LNCAP (cell line): ENCODE data around the gene METTL18.

ENCODE experiments used
- CTCF ChIP-seq: fragments of 450-650 bp; IDR thresholded peaks from 2 replicates; pipeline ENCODE4 v1.5.1; 2017; ENCODE audit warnings: mild to moderate bottlenecking

Gene METTL18

GRCh38 chr1:169782596-169782995, 12.1 kb downstream of the METTL18 start:
- no peak for TF ChIP-seq CTCF

- TF ChIP-seq CTCF: no peak
These were observed 14.7 kb downstream of the METTL18 start for GRCh38 chr1:169779970-169780369.

- no peak for TF ChIP-seq CTCF
These were observed 15.6 kb downstream of the METTL18 start for GRCh38 chr1:169779150-169779549.

- no peak for TF ChIP-seq CTCF
These were observed 18.3 kb downstream of the METTL18 start for GRCh38 chr1:169776440-169776839.

- TF ChIP-seq CTCF: no peak
These were observed 26.5 kb downstream of the METTL18 start for GRCh38 chr1:169768161-169768560.

- no peak for TF ChIP-seq CTCF
These were observed 29.0 kb downstream of the METTL18 start for GRCh38 chr1:169765580-169766331.

- no peak for TF ChIP-seq CTCF
These were observed 29.8 kb downstream of the METTL18 start for GRCh38 chr1:169764919-169765318.

- no peak for TF ChIP-seq CTCF
These were observed 32.0 kb downstream of the METTL18 start for GRCh38 chr1:169762699-169763098.
